ENCODE data around the gene BCL7B.
"Not testable (repeated sequence)": the region's sequence is repeated elsewhere in the genome, so short reads cannot be mapped to it uniquely, and the experiment has no call there.

The BCL7B gene

DNA sequence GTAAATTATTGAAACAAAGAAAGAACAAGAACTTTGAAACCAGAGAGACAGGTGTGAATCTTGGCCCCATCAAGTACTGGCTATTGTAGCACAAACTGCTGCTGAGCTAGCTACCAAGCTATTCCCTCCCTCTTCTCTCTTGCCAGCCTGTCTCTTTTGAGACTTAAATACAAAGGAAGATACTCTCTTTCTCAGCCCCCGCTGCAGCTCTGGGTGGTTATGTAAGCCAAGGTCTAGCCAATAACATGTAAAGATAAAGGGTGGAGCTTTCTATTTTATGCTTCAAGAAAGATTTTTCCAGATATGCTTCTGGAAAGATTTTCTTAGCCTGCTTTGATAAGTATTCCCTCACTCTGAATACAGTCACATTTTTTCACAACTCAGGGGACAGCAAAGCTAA lies 52.6 kb downstream of the BCL7B start:
- no peak for DNase-seq (ENCODE audit: low read depth, low spot score)
- no peak overlapping the region for H3K27ac ChIP-seq

GRCh38 chr7:73504017-73504416 lies 53.5 kb downstream of the BCL7B start:
- no peak for DNase-seq (ENCODE audit: low read depth, low spot score)
- no peak overlapping the region for H3K27ac ChIP-seq

DNA sequence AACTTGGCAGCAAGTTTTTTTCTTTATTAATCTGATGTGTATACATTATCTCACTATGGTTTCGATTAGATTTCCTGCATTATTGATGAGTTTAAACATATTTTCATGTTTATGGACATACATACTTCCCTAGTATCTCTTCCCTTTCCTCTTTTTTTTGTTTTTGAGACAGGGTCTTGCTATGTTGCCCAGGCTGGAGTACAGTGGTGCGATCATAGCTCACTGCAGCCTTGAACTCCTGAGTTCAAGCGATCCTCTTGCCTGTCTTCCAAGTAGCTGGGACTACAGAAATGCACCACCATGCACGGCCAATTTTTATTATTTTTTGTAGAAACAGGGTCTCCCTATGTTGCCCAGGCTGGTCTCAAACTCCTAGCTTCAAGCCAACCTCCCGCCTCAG lies 54.3 kb downstream of the BCL7B start:
- DNase-seq (ENCODE audit: low read depth, low spot score), result no peak
- H3K27ac ChIP-seq, result no peak overlapping the region

GRCh38 chr7:73496626-73497025 lies 60.9 kb downstream of the BCL7B start:
- no peak for DNase-seq (ENCODE audit: low read depth, low spot score)
- no peak overlapping the region for H3K27ac ChIP-seq

DNA sequence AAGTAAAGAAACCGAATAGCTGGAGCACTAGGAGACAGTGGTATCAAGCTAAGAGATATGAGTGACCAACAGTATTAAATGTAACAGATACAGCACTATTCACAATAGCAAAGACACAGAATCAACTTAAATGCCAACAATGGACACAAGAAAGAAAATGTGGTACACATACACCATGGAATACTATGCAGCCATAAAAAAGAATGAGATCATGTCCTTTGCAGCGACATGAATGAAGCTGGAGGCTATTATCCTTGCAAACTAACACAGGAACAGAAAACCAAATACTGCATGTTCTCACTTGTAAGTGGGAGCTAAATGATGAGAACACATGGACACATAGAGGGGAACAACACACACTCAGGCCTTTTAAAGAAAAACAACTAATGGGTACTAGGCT lies 62.0 kb downstream of the BCL7B start:
- not testable (repeated sequence) for H3K27ac ChIP-seq; DNase-seq (ENCODE audit: low read depth, low spot score)

DNA sequence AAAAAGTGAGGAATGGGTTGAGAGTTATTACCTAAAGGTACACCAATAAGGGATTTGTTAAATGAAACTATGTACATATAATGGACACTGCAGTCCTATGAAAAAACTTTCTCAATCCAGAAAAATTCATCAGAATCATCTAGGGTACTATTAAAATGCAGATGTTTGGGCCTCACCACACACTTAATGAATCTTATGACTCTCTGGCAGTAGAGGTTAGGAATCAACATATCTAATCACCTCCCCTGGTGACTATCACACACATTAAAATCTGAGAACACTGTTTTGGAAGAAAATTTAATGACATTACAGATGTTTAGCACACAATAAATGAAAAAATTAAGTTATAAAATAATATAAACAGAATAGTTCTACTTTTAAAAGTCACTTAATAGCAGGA lies 67.5 kb downstream of the BCL7B start:
- DNase-seq (ENCODE audit: low read depth, low spot score), result no peak
- H3K27ac ChIP-seq, result no peak overlapping the region

DNA sequence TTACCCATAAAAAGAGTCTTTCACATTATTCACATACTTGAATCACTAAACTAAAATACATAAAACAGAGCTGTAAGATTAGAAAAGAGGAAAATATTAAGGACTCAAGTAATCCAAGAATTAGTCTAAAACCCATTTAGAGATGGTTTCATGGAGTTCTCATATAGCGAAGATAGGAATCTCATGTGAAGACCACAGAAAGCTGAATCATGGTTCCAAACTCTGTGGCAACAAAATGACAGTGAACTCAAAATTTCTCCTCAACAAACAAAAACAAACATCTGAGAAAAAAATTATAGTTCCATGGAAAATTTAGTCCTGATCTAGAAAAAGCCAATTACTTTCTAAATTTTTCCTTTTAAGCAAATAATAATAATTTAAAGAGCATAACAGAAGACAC lies 70.0 kb downstream of the BCL7B start:
- no peak overlapping the region for H3K27ac ChIP-seq

More for the DNA sequence above, 70.0 kb downstream of the BCL7B start:
- no peak for DNase-seq (ENCODE audit: low read depth, low spot score)
